NCI-H2171 (cell line): ENCODE data around the gene MCF2L.

Experiments used
- DNase-seq: peaks from one replicate; lab custom pipeline; 2025; lab: John Stamatoyannopoulos, UW

MCF2L gene

GRCh38 chr13:113083402-113084061 is 114.5 kb downstream of the MCF2L start:
- DNase-seq: no peak

- DNase-seq: no peak
Observed at GRCh38 chr13:113084094-113084942, 115.3 kb downstream of the MCF2L start.

- DNase-seq: no peak
Observed at GRCh38 chr13:113084943-113085540, 116.0 kb downstream of the MCF2L start.

- no peak for DNase-seq
Observed at GRCh38 chr13:113086031-113086750, 117.2 kb downstream of the MCF2L start.

GRCh38 chr13:113086991-113087922 is 118.2 kb downstream of the MCF2L start:
- DNase-seq: no peak

- DNase-seq: no peak
Observed at GRCh38 chr13:113087923-113088690, 119.1 kb downstream of the MCF2L start.

GRCh38 chr13:113088691-113089020 is 119.6 kb downstream of the MCF2L start:
- DNase-seq: no peak

- no peak for DNase-seq
Observed at GRCh38 chr13:113089693-113090414, 120.8 kb downstream of the MCF2L start.

- no peak for DNase-seq
Observed at GRCh38 chr13:113090415-113090770, 121.4 kb downstream of the MCF2L start.

- DNase-seq: no peak
Observed at GRCh38 chr13:113090806-113091205, 121.8 kb downstream of the MCF2L start.

- DNase-seq: no peak
Observed at GRCh38 chr13:113091211-113091771, 122.3 kb downstream of the MCF2L start.

- DNase-seq: no peak
Observed at GRCh38 chr13:113091891-113092775, 123.1 kb downstream of the MCF2L start.

- DNase-seq: no peak
Observed at GRCh38 chr13:113092776-113093579, 124.0 kb downstream of the MCF2L start.

- no peak for DNase-seq
Observed at GRCh38 chr13:113093580-113094409, 124.8 kb downstream of the MCF2L start.

- no peak for DNase-seq
Observed at GRCh38 chr13:113094410-113094800, 125.4 kb downstream of the MCF2L start.

GRCh38 chr13:113095146-113096051 is 126.4 kb downstream of the MCF2L start:
- DNase-seq: no peak
